Adipose tissue (tissue), 3 donors: Measurements from ENCODE around the gene TUBD1. TPM values are rescaled to one million over a fixed set of nuclear protein-coding genes. Genes with fewer than 3 reads are reported as not detected.
"Not testable (repeated sequence)": the region's sequence is repeated elsewhere in the genome, so short reads cannot be mapped to it uniquely, and the experiment has no call there.

Source experiments
- H3K27ac ChIP-seq: one replicate; pipeline ENCODE4 v1.5.1; 2013; ENCODE audit warnings: low read depth, low read length
- WGBS, 3 donors: extraction: QIAGEN DNeasy Blood & Tissue Kit; methylation state at CpG; one replicate each; pipeline ENCODE4 v1.1.7; 2013; 5-methylcytosine and 5-hydroxymethylcytosine counted together
- polyA plus RNA-seq, 3 donors: library from polyadenylated mRNA; stranded (reverse); fragments of 200-250 nt; gene quantifications; one replicate each; pipeline ENCODE4 v1.2.3, GENCODE V29; 2013
- donor health status: healthy with polysubstance abuse.
- donor health status: Bipolar disorder and iron deficiency.
- donor health status: healthy.

TUBD1 gene
- polyA plus RNA-seq, 3 donors: 4.1 to 8.8 (median 4.5) TPM

DNA sequence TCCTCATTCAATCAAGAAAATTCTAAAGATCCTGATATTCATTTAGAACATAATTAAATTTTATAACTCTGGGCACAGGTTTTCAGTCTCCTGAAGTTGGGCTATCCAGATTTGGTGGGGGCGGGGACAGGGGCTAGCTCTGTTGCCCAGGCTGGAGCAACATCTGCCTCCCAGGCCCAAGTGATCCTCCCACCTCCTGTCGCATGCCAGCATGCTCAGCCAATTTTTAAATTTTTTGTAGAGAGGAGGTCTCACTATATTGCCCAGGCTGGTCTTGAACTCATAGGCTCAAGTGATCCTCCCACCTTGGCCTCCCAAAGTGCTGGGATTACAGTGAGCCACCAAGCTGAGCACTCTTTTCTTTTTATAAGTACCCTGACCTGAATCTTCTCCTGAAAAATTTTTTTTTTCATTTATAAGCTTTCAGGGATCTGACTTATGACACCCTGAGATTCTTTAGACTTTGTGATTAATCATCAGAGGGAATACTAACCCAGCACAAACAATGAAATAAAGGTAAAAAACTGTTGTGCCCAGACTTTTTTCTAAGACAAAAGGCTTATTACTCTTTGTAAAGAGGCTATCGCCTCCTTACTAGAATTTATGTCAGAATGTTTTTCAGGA is 62.6 kb downstream of the TUBD1 start:
- no peak overlapping the region for H3K27ac ChIP-seq
- WGBS, 3 donors: 68 to 89% (median 69%) methylated on average over 3 of the region's 3 CpGs

DNA sequence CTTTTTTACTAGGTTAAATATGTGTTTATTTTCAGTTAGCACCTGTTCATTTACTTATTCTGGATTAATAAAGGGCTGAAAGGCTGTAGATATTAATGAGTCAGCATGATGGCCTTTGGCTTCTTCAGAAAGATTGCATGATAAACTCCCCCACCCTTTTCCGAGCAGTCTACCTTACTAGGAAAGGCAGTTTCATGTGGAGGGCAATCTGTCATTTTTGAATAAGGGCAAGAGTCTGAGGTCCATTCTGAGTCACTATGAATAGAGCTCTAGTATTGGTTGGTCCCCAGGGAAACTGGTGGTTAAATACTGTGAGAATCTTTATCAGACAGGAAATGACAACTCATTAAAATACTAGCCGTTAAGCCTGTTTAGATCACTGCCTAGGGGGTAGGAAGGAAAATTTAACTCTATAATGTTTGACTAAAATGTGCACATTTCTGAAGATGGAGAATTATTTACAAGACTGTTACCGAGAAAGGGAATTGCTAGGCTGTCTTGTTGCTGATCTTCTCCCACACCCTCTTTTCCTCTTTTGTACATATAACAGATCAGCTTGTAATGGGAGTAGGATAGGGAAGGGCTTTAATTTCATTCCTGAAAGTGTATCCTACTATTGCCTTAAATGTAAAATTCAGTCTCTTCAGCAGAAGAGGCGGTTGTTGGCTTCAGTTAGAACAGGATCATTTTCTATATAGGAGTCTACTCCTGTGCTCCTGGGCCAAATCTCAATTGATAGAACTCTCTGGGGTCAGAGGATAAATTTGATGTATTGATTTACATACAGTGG is 63.3 kb downstream of the TUBD1 start:
- 10 to 29% (median 10%) methylated on average over 4 of the region's 4 CpGs for WGBS, 3 donors
- no peak overlapping the region for H3K27ac ChIP-seq

DNA sequence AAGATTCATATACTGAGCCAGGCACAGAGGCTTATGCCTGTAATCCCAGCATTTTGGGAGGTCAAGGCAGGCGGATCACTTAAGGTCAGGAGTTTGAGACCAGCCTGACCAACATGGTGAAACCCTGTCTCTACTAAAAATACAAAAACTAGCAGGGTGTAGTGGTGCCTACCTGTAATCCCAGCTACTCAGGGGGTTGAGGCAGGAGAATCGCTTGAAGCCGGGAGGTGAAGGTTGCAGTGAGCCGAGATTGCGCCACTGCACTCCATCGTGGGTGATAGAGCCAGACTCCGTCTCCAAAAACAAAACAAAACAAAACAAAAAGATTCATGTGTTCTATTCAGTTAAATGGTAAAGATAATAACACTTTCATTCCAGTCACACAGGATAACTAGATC is 63.9 kb downstream of the TUBD1 start:
- H3K27ac ChIP-seq: not testable (repeated sequence)
- WGBS, 3 donors: 42 to 59% (median 45%) methylated on average over 7 of the region's 7 CpGs

DNA sequence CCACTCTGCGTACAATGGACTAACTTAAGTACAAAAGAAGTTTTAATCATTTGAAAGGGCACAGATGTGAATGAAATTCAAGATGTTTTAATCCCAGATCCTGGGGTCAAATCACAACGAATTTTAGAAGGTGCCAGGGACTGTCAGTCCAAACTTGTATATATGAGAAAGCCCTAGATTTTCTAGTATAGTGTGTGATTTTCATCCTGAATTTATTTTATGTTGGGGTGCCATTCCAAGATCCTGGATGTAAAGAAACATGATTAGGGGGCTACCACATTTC is 64.3 kb downstream of the TUBD1 start:
- 63 to 75% (median 72%) methylated on average over 2 of the region's 2 CpGs for WGBS, 3 donors
- no peak overlapping the region for H3K27ac ChIP-seq

DNA sequence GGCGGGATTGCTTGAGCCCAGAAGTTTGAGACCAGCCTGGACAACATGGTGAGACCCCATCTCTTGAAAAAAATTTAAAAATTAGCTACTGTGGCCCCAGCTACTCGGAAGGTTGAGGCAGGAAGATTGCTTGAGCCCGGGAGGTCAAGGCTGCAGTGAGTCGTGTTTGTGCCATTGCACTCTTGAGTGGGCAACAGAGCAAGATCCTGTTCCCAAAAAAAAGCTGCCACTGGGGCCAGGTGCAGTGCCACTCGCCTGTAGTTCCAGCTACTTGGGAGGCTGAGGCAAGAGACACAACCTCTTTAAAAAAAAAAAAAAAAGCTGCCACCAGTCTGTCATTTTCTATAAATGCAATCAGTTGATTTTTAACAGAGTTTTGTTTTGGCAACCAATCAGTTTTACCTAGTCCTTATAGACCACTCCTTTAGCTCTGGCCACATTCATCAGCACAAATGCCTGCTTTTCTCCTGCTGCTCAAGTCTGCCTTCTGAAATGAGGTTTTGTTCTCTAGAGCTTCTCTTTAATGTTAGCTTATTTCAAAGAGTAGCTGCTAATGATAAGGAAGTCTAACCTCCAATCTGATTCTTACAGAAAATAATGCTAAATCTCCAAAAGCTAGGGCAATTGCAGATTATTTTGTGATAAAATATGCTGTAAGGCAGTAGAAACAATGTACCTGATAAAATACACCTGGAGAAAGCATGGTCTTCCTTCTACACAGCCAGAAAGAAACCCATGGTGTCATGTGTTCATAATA is 64.8 kb downstream of the TUBD1 start:
- 77 to 78% (median 77%) methylated on average over 5 of the region's 5 CpGs for WGBS, 3 donors
- no peak overlapping the region for H3K27ac ChIP-seq

DNA sequence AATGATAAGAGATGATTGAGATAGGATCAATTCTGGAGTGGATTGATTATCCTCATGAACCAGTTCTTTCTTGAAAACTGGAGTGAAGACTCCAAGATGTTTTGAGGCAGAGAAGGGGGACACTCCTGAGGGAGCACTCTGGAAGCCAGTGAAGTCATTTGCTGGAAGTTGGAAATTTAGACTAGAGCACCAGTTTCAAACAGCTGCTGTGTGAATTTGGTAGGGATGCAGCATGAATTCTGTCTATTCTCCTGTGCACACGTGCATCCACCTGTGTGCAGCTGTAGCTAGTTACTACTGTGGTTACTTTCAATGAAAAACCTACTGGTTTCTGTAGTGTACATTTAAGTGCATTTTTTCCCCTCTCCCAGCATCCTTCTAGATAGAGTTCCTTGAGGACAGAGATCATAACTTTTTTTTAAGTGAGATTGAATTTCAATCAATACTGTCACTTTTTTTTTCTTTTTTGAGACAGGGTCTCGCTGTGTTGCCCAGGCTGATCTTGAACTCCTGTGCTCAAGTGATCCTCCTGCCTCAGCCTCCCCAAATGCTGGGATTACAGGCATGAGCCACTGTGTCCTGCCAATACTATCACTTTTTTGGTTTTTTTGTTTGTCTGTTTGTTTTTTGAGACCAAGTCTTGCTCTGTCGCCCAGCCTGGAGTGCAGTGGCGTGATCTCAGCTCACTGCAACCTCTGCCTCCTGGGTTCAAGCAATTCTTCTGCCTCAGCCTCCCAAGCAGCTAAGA is 65.9 kb downstream of the TUBD1 start:
- 90 to 93% (median 92%) methylated on average over 4 of the region's 4 CpGs for whole genome bisulfite sequencing, 3 donors
- H3K27ac ChIP-seq: no peak overlapping the region

DNA sequence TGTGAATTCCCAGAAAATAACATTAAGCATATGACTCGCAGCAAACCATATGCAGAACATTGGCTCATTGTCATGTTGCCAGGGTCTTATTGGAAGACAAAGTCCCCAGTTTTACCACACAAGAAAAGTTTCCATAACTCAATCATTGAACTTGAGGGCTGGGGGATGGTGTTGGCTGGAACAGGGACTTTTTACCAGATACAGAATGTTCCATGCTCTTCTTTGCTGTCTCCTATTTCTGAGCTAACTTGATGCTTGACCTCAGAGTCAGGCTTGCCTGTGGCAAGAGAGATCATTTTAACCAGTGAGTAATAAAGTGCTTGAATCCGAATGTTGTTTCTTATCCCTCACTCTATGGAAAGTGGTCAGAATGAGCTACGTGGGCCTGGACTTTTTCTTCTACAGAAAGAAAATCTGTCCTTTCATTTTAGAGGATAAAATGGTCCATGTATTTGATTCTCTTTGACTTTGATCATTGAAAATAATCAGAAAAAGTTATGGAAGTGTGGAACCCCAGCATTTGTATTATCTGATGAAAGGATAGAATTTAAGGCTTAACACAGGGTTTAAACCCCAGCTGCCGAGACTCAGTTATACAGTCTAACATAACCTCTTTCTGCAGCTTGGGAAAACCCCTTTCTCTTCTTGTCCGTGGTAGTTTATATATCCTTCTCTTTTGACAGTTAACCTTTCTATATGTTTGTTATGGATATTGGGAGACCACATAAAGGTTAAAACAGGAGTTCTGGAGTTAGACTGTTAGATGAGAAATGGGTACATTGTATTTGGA is 67.0 kb downstream of the TUBD1 start:
- WGBS, 3 donors: 70 to 81% (median 77%) methylated on average over 5 of the region's 5 CpGs
- no peak overlapping the region for H3K27ac ChIP-seq

DNA sequence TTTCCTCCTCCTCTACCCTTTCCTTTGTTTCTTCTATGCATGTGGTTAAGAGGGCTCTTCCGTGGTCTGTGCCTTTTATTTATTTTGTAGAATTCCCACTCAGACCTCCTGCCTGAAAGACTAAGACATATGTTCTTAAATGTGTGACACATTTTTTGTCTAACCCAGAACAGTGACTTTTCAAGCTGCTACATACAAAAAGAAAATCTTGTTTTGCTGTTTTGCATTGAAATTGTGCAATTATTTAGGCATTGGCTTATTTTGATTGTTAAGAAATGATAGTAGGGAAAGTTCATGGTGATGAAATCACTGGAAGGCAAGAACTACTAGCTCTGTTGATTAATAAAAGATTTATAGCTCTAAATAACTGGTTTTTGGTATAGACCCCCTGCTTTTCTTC is 76.8 kb downstream of the TUBD1 start:
- WGBS, 3 donors: 29 to 94% (median 61%) methylated on average over 1 of the region's 1 CpG
- no peak overlapping the region for H3K27ac ChIP-seq

DNA sequence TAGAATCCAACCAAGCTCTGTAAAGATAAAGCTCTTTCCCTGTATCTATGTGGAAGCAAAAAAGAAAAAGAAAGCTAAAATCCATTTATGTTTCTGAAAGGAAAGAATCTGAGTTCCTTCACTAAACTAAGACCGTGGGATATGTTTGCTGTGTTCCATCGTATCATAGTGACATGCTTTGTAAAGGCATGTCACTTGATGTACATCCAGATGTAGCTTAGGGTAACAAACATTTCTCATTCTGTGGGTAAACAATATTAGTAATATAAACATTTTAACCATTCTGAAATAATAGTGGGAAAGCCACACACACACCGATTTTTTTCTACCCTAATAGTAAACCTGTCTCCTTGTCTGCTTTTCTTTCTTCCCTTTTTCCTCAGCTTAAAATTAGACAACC is 78.1 kb downstream of the TUBD1 start:
- no peak overlapping the region for H3K27ac ChIP-seq

DNA sequence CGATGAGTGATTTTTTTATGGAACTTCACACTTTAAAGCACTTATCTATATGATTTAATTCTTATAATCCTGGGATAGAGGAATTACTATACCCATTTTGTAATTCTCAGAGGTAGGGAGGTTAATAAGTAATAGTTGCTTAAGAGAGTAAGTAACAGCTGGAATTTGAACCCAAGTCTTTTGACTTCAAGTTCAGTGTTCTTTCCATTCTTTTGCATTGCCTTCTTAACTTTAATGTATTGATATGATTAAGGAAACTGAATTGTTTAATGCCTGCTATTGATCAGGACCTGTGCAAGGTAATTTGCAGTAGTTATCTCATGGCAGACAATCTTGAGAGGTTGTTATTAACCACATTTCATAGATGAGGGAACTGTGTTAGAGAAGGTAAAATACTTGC is 78.5 kb downstream of the TUBD1 start:
- 94 to 100% (median 100%) methylated on average over 1 of the region's 1 CpG for WGBS, 3 donors
- no peak overlapping the region for H3K27ac ChIP-seq

More for the DNA sequence above, 78.1 kb downstream of the TUBD1 start:
- WGBS, 3 donors: 89 to 90% (median 90%) methylated on average over 3 of the region's 3 CpGs

DNA sequence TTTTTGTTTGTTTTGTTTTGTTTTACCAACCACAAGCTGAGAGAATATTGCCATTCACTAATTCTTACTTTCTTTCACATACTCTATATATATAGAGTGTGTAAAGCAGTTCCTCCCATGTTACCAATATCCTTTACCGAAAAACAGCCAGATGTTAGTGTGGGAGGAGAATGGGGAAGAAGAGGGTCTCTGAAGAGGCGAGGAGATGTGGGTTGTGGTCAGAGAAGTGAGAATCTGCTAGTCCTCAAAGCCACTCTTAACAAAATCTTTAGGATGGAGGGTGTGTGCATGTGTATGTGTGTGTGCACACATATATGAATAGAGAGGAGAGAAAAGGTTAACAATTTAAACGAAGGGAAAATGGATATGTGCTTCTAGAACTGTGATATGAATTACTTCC is 80.6 kb downstream of the TUBD1 start:
- 68 to 86% (median 68%) methylated on average over 3 of the region's 3 CpGs for WGBS, 3 donors
- H3K27ac ChIP-seq: no peak overlapping the region

DNA sequence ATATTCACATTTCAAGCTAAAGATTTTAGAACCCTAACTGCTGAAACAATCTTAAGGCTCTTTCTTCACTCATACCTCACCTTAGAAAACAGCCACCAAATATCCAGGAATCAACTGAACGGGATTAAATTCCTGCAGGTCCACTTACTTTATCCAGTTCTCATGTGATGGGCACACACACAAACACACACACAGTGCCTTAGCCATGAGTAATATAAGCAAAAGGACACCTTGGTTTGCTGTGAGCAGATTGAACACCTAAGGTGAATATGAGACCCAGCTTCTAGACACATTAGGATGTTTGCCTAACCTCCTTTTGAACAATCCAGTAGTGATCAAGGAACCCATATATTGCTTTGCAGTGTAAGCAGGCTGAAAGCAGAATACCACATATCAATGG is 81.5 kb downstream of the TUBD1 start:
- no peak overlapping the region for H3K27ac ChIP-seq
- 95 to 98% (median 97%) methylated on average over 1 of the region's 1 CpG for WGBS, 3 donors

DNA sequence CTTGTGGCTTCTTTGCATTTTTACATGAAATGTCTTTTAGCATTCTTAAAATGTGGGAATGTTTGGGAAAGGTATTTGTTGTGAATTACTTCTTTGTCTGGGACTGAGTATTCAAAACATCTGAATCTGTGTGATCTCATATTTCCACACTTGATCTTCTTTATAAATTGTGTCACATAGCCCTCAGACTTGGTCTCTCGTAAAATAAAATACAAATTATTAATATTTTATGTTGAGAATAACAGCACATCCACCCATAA is 81.9 kb downstream of the TUBD1 start:
- 90 to 100% (median 99%) methylated on average over 1 of the region's 1 CpG for WGBS, 3 donors
- no peak overlapping the region for H3K27ac ChIP-seq

Other genes with a start within 250 kb of the TUBD1 start
- gene PTRH2, start 185.5 kb downstream of the TUBD1 start, polyA plus RNA-seq: 10 to 100 TPM; 12.8 to 35.4 (median 24.0) TPM
- 100 to 1,000 TPM in 1 of 3 donors, 10 to 100 TPM in 2; 53.2 to 143 (median 55.5) TPM for gene VMP1, start 185.3 kb downstream of the TUBD1 start, polyA plus RNA-seq
- 10 to 100 TPM in 2 of 3 donors, 1 to 10 TPM in 1; 7.4 to 12.5 (median 11.1) TPM for gene RPS6KB1, start 178 bp upstream of the TUBD1 start, polyA plus RNA-seq
- gene RNFT1, start 71.8 kb upstream of the TUBD1 start, polyA plus RNA-seq: 10 to 100 TPM in 2 of 3 donors, 1 to 10 TPM in 1; 7.4 to 19.5 (median 11.6) TPM
- gene HEATR6, start 186.0 kb upstream of the TUBD1 start, polyA plus RNA-seq: 1 to 10 TPM; 5.9 to 8.2 (median 6.3) TPM